Measurements from ENCODE around the gene PRCP.
"Not testable (repeated sequence)": the region's sequence is repeated elsewhere in the genome, so short reads cannot be mapped to it uniquely, and the experiment has no call there.

The PRCP gene

DNA sequence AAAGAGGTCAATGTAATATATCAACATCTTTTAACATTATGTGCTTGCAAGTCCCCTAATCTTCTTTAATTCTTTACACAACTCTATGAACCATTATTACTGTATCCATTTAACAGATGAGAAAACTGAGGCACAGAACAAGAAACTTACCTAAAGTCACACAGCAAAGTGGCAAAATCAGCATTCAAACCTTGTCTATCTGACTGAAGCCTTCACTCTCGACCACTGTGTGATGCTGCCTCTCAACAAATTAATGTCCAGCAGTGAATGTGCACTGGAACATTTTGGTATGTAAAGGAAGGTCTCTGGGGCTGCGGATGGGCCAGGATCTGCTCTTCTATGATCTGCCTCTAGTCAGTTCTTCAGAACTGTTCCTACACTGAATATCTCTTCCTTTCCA, 42.1 kb downstream of the PRCP start:
- TF ChIP-seq, protein P1, sequence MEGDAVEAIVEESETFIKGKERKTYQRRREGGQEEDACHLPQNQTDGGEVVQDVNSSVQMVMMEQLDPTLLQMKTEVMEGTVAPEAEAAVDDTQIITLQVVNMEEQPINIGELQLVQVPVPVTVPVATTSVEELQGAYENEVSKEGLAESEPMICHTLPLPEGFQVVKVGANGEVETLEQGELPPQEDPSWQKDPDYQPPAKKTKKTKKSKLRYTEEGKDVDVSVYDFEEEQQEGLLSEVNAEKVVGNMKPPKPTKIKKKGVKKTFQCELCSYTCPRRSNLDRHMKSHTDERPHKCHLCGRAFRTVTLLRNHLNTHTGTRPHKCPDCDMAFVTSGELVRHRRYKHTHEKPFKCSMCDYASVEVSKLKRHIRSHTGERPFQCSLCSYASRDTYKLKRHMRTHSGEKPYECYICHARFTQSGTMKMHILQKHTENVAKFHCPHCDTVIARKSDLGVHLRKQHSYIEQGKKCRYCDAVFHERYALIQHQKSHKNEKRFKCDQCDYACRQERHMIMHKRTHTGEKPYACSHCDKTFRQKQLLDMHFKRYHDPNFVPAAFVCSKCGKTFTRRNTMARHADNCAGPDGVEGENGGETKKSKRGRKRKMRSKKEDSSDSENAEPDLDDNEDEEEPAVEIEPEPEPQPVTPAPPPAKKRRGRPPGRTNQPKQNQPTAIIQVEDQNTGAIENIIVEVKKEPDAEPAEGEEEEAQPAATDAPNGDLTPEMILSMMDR (IDR thresholded peaks at IDR 0.05; ENCODE audit: control extremely low read depth, extremely low read depth, low read depth, missing control alignments) = no peak
- no peak for DNase-seq (ENCODE audit: extremely low spot score)
- ChIA-PET CTCF (interaction anchor here (5.1 kb wide), 1 partner anchor 10 kb away, joined by 30 read pairs; no protein-coding TSS in a partner anchor), POLR2A (no interaction called here)

DNA sequence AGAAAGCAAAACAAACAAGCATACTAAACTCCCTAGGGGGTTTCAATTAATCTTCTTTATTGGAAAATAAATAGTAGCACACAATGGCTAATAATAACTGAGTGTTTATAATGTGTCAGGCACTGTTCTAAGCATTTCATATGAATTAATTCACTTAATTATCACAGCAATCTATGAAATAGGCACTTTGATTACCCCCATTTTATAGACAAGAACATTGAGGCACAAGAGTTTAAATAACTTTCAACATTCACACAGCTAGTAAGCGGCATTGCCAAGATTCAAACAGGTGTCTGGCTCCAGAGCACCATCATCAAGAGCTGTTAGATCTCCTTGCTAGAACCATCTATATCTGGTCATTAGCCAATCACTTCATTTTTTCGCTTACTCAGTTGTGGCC, 43.1 kb downstream of the PRCP start:
- CTCF ChIA-PET = interaction anchor here (1.3 to 5.1 kb wide), 2 partner anchors 11 to 21 kb away, joined by 3 to 30 read pairs; no protein-coding TSS in a partner anchor

DNA sequence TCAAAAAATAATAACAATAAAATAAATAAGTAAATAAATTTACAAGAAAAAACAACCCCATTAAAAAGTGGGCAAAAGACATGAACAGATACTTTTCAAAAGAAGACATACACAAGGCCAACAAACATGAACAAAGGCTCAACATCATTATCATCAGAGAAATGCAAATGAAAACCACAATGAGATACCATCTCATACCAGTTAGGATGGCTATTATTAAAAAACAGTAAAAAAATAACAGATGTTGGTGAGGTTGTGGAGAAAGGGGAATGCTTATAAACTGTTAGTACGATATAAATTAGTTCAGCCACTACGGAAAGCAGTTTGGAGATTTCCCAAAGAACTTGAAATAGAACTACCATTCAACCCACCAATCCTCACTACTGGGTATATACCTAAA, 44.6 kb downstream of the PRCP start:
- POLR2A ChIA-PET = no interaction called here
- CTCF ChIA-PET = interaction anchor here (5.1 kb wide), 1 partner anchor 12 kb away, joined by 30 read pairs; no protein-coding TSS in a partner anchor

More for the DNA sequence above, 43.1 kb downstream of the PRCP start:
- POLR2A ChIA-PET = no interaction called here
- TF ChIP-seq, protein P1 (IDR thresholded peaks at IDR 0.05; ENCODE audit: control extremely low read depth, extremely low read depth, low read depth, missing control alignments) = no peak
- DNase-seq (ENCODE audit: extremely low spot score) = no peak

DNA sequence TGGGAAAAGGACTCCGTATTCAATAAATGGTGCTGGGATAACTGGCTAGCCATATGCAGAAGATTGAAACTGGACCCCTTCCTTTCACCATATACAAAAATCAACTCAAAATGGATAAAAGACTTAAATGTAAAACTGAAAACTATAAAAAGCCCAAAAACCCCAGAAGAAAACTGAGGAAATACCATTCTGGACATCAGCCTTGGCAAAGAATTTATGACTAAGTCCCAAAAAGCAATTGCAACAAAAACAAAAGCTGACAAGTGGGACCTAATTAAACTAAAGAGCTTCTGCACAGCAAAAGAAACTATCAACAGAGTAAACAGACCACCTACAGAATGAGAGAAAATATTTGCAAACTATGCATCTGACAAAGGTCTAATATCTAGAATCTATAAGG, 45.3 kb downstream of the PRCP start:
- CTCF ChIA-PET; POLR2A ChIA-PET; DNase-seq (ENCODE audit: extremely low spot score): not testable (repeated sequence)

More for the DNA sequence above, 44.6 kb downstream of the PRCP start:
- TF ChIP-seq, protein P1 (IDR thresholded peaks at IDR 0.05; ENCODE audit: control extremely low read depth, extremely low read depth, low read depth, missing control alignments) = no peak
- DNase-seq (ENCODE audit: extremely low spot score) = no peak

DNA sequence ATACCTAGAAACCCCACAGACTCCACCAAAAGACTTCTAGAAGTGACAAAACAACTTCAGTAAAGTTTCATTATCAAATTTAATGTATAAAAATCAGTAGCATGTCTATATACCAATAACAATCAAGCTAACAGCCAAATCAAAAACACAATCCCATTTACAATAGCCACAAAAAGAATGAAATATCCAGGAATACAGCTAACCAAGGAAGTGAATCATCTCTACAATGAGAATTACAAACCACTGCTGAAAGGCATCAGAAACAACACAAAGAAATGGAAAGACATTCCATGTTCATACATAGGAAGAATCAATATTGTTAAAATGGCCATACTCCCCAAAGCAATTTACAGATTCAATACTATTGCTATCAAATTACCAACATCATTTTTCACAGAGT, 46.0 kb downstream of the PRCP start:
- DNase-seq (ENCODE audit: extremely low spot score) = no peak
- ChIA-PET CTCF (interaction anchor here (1.2 to 5.5 kb wide), 2 partner anchors 9 to 14 kb away, joined by 3 to 43 read pairs; no protein-coding TSS in a partner anchor), POLR2A (no interaction called here)
- TF ChIP-seq, protein P1 (IDR thresholded peaks at IDR 0.05; ENCODE audit: control extremely low read depth, extremely low read depth, low read depth, missing control alignments) = no peak

DNA sequence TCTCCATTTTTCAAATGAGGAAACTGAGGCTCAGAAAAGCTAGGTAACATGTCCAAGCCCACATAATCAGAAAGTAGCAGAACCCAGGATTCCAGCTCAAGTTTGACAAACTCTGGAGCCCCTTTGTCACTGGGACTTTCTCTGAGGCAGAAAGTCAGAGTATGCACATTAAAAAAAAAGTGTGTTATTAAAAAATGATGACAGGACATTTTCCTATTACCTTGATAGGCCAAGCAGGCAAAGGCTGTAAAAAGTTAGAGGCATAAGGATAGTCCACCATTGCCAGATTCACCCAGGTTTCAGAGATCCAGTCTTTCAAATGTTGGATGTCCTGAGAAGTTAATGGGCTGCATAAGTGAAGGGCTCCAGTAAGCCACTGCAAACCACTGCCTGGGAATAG, 51.4 kb downstream of the PRCP start:
- ChIA-PET CTCF (interaction anchor here (4.8 kb wide), 1 partner anchor 8 kb away, joined by 23 read pairs; no protein-coding TSS in a partner anchor), POLR2A (no interaction called here)
- no peak for DNase-seq (ENCODE audit: extremely low spot score)
- TF ChIP-seq, protein P1 (IDR thresholded peaks at IDR 0.05; ENCODE audit: control extremely low read depth, extremely low read depth, low read depth, missing control alignments) = no peak

DNA sequence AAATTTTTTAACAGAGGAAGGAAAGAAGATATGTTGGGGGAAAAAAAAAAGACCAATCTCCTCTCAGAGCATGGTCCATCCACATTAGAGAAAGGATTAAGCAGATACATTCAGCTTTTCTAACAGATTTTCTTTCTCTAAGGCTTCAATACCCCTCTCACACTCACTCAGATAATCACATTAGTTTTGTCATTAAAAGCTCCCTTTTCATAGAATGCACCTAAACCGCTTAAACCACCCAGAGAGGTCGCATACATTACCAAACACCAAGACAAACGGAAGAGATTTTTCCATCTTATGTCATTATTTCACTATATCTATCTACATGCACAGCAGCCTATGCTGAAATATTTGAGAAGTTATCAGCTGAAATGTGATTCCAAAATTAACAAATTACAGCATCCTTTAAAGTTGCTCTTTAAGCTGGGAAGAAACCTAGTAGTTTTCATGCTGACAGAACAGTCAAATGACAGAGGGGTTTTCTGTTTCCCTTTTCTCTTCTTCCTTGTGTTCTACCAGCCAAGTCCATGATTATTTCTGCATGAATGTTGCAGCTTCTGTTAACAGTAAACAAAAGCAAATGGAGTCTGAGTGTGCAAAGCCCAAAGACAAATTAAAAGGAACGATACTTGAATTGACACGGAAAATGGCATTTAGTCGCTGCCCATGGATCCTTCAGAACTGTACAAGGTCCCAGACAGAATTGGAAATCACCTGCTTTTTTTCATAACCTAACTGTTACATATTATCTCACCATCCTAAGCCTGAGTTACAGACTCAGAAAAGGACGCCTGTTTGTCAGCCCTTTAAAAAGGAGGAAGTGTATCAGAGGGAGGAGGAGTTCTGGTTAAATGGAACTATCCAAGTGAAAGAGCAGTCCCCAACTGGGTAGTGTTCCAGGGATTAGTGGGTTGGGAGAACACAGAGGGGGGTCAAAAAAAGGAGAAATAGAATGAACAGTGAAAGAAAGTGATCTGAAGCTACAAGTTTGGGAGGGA, 54.6 kb downstream of the PRCP start:
- TF ChIP-seq, protein P1 (IDR thresholded peaks at IDR 0.05; ENCODE audit: control extremely low read depth, extremely low read depth, low read depth, missing control alignments) = no peak
- POLR2A ChIA-PET = no interaction called here
- no peak for DNase-seq (ENCODE audit: extremely low spot score)
- CTCF ChIA-PET = interaction anchor here (1.7 kb wide), 1 partner anchor 404 kb away, joined by 3 read pairs; no protein-coding TSS in a partner anchor
